Panc1 (cell line): ENCODE measurements around the gene CDC25B. TPM values are rescaled to one million over a fixed set of nuclear protein-coding genes. Genes with fewer than 3 reads are reported as not detected.

Experiments used
- ATAC-seq: fragments of 200-7000 bp; cut with Tn5 transposase; 2 replicates; pipeline ENCODE4 v1.9.1; 2020; ENCODE audit warnings: mild to moderate bottlenecking, moderate library complexity
- BruUV-seq: library from RNA; stranded (reverse); fragments of 400-500 nt; replicated peaks from 2 replicates; lab custom pipeline; 2021; lab: Mats Ljungman, UMichigan
- CTCF ChIA-PET: fragments of 300-600 bp; sonication (Branson Sonifier 250); formaldehyde crosslinking; loops from one replicate; lab custom pipeline; 2022; ENCODE audit warnings: antibody characterized with exemption; lab: Charles Lee
- POLR2A ChIA-PET: fragments of 300-600 bp; sonication (Branson Sonifier 250); formaldehyde crosslinking; loops from one replicate; lab custom pipeline; 2022; ENCODE audit warnings: antibody characterized with exemption; lab: Charles Lee
- DNase-seq: peaks from one replicate; pipeline ENCODE4 v3.0.0-alpha.2; 2010; ENCODE audit warnings: low read depth, low spot score
- H3K27ac ChIP-seq: 2 replicates; pipeline ENCODE4 v1.5.1; 2011; ENCODE audit warnings: mild to moderate bottlenecking, low read length, inconsistent platforms
- H3K27me3 ChIP-seq: fragments of 200-500 bp; sonication (Bioruptor generic); 2 replicates; pipeline ENCODE4 v1.6.0; 2014; ENCODE audit warnings: low read length, inconsistent platforms; ENCODE audit not compliant: control insufficient read depth, insufficient read depth
- H3K36me3 ChIP-seq: fragments of 200-500 bp; sonication (Bioruptor generic); 2 replicates; pipeline ENCODE4 v1.5.1; 2014; ENCODE audit warnings: inconsistent platforms, mild to moderate bottlenecking, low read length, moderate library complexity; ENCODE audit not compliant: control insufficient read depth, insufficient read depth
- H3K4me1 ChIP-seq: 2 replicates; pipeline ENCODE4 v1.5.1; 2011; ENCODE audit warnings: inconsistent platforms, mild to moderate bottlenecking, low read length, moderate library complexity; ENCODE audit not compliant: control insufficient read depth, insufficient read depth
- H3K4me3 ChIP-seq, 2 experiments: 2 replicates each; pipeline ENCODE4 v1.5.1; 2011 to 2012; ENCODE audit warnings: low read depth in 2 of 2, low read length in 2 of 2, mild to moderate bottlenecking in 2 of 2, inconsistent platforms in 1 of 2, moderate library complexity in 1 of 2
- H3K9me3 ChIP-seq: fragments of 200-500 bp; sonication (Bioruptor generic); 2 replicates; pipeline ENCODE4 v1.5.1; 2014; ENCODE audit warnings: low read depth, mild to moderate bottlenecking, inconsistent platforms, low read length, moderate library complexity; ENCODE audit not compliant: control insufficient read depth, insufficient read depth
- POLR2AphosphoS5 ChIP-seq: IDR thresholded peaks from 2 replicates; pipeline ENCODE4 v1.6.1; 2012; ENCODE audit warnings: mild to moderate bottlenecking, low read depth, low read length, moderate library complexity
- SIN3A ChIP-seq: IDR thresholded peaks from 2 replicates; pipeline ENCODE4 v1.6.1; 2012; ENCODE audit warnings: low read depth, mild to moderate bottlenecking, low read length, moderate library complexity, borderline replicate concordance; ENCODE audit not compliant: insufficient read depth
- TCF7L2 ChIP-seq: IDR thresholded peaks from 2 replicates; pipeline ENCODE4 v1.6.1; 2011; ENCODE audit warnings: mild to moderate bottlenecking, low read depth, low read length, inconsistent platforms
- in situ Hi-C: cut with HindIII; loops from 2 replicates; pipeline ENCODE4 v1.10.0; 2016; ENCODE audit warnings: low sequenced_read_pairs, low pct_unique_long_range_greater_than_20kb
- intact Hi-C: fragments of 100-400 bp; cut with micrococcal nuclease; formaldehyde crosslinking; loops from one replicate; pipeline ENCODE4 v1.10.0; 2022; ENCODE audit not compliant: unreplicated experiment
- total RNA-seq: library from RNA; stranded (reverse); gene quantifications from one replicate; pipeline ENCODE4 v1.2.1, GENCODE V29; 2021; ENCODE audit not compliant: unreplicated experiment
- TF ChIP-seq, protein P1 (sequence below), 2 experiments: IDR thresholded peaks; 2 replicates each; pipeline ENCODE4 v1.6.1; 2011 to 2012; ENCODE audit warnings: low read depth in 2 of 2, control low read depth in 1 of 2, low read length in 1 of 2, mild to moderate bottlenecking in 1 of 2, moderate library complexity in 1 of 2; ENCODE audit not compliant: insufficient read depth in 1 of 2
- TF ChIP-seq, protein P2 (sequence below): fragments of 450-650 bp; IDR thresholded peaks from 2 replicates; pipeline ENCODE4 v1.5.1; 2017; ENCODE audit warnings: mild to moderate bottlenecking

CDC25B gene
- total RNA-seq, 1 experiment from 2014 or later, result 170 TPM

DNA sequence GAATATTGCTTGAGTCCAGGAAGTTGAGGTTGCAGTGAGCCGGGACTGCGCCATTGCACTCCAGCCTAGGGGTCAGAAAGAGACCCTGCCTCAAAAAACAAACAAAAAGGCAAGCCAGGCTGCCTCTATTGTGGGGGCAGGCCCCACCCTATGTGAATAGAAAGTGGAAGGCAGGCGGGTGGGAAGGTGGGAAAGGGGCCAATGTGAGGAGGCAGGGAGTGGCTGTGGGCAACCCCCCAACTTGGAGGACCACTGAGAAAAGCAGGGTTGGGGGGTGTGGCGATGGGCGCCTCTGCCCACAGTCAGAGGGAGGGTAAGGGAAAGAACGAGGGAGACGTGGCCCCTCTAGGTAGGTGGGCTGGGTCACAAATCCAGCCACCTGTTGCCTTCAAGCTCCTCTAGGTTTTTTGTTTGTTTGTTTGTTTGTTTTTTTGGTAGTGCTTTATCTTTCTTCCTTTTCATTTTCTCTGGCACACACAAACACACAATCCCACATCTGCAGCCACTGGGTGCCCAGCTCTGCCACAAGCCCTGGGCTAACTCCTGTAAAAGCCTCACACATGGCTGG, 18.9 kb downstream of the CDC25B start:
- in situ Hi-C loops (no loop called here), intact Hi-C loops (no loop called here)
- Histone ChIP-seq H3K27ac (no peak overlapping the region; the same call in 1 of the 2 replicates), H3K9me3 (no peaks in the 10 kb centered on the region), H3K4me1 (peaks cover 55% of the 10 kb centered on the region), H3K4me3 (no peak overlapping the region), H3K36me3 (no peaks in the 10 kb centered on the region), H3K27me3 (no peaks in the 10 kb centered on the region)
- no peak for DNase-seq
- CTCF ChIA-PET, result no interaction called here
- POLR2A ChIA-PET, result no interaction called here
- ATAC-seq, result no peak
- no TSS peak for BruUV-seq
- TF ChIP-seq SIN3A (no peak), POLR2AphosphoS5 (no peak)

GRCh38 chr20:3815703-3816315, 19.7 kb downstream of the CDC25B start:
- POLR2A ChIA-PET, result no interaction called here
- CTCF ChIA-PET, result no interaction called here

More at GRCh38 chr20:3815703-3816315, 19.7 kb downstream of the CDC25B start:
- no peak overlapping the region for H3K4me3 ChIP-seq
- peak overlapping the region; percentile 64 for H3K27ac ChIP-seq
- ATAC-seq (no peak), DNase-seq (no peak)
- no peaks in the 10 kb centered on the region for H3K9me3 ChIP-seq
- in situ Hi-C loops (no loop called here), intact Hi-C loops (no loop called here)
- TF ChIP-seq POLR2AphosphoS5 (no peak), SIN3A (no peak), TCF7L2 (no peak)
- TF ChIP-seq, protein P1, sequence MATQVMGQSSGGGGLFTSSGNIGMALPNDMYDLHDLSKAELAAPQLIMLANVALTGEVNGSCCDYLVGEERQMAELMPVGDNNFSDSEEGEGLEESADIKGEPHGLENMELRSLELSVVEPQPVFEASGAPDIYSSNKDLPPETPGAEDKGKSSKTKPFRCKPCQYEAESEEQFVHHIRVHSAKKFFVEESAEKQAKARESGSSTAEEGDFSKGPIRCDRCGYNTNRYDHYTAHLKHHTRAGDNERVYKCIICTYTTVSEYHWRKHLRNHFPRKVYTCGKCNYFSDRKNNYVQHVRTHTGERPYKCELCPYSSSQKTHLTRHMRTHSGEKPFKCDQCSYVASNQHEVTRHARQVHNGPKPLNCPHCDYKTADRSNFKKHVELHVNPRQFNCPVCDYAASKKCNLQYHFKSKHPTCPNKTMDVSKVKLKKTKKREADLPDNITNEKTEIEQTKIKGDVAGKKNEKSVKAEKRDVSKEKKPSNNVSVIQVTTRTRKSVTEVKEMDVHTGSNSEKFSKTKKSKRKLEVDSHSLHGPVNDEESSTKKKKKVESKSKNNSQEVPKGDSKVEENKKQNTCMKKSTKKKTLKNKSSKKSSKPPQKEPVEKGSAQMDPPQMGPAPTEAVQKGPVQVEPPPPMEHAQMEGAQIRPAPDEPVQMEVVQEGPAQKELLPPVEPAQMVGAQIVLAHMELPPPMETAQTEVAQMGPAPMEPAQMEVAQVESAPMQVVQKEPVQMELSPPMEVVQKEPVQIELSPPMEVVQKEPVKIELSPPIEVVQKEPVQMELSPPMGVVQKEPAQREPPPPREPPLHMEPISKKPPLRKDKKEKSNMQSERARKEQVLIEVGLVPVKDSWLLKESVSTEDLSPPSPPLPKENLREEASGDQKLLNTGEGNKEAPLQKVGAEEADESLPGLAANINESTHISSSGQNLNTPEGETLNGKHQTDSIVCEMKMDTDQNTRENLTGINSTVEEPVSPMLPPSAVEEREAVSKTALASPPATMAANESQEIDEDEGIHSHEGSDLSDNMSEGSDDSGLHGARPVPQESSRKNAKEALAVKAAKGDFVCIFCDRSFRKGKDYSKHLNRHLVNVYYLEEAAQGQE (IDR thresholded peaks at IDR 0.05; ENCODE audit: insufficient read depth in 1 of 2, low read depth in 2 of 2, low read length in 1 of 2), result no peak
- TF ChIP-seq, protein P2, sequence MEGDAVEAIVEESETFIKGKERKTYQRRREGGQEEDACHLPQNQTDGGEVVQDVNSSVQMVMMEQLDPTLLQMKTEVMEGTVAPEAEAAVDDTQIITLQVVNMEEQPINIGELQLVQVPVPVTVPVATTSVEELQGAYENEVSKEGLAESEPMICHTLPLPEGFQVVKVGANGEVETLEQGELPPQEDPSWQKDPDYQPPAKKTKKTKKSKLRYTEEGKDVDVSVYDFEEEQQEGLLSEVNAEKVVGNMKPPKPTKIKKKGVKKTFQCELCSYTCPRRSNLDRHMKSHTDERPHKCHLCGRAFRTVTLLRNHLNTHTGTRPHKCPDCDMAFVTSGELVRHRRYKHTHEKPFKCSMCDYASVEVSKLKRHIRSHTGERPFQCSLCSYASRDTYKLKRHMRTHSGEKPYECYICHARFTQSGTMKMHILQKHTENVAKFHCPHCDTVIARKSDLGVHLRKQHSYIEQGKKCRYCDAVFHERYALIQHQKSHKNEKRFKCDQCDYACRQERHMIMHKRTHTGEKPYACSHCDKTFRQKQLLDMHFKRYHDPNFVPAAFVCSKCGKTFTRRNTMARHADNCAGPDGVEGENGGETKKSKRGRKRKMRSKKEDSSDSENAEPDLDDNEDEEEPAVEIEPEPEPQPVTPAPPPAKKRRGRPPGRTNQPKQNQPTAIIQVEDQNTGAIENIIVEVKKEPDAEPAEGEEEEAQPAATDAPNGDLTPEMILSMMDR, result no peak
- no peaks in the 10 kb centered on the region for H3K27me3 ChIP-seq
- H3K36me3 ChIP-seq, result no peaks in the 10 kb centered on the region
- BruUV-seq, result no TSS peak
- peaks cover 52% of the 10 kb centered on the region for H3K4me1 ChIP-seq
